K562 (cell line): Measurements from ENCODE around the gene BROX. TPM values are rescaled to one million over a fixed set of nuclear protein-coding genes. Genes with fewer than 3 reads are reported as not detected.

Experiments
- CAMTA2 ChIP-seq: fragments of 250-450 bp; sonication (Bioruptor Pico); conservative IDR thresholded peaks from 2 replicates; pipeline ENCODE4 v1.5.1; 2022
- ESRRB ChIP-seq: fragments of 250-450 bp; sonication (Bioruptor Pico); IDR thresholded peaks from 2 replicates; pipeline ENCODE4 v1.5.0; 2020; ENCODE audit warnings: mild to moderate bottlenecking, moderate library complexity, borderline replicate concordance
- HNRNPLL ChIP-seq: fragments of 200-400 bp; formaldehyde crosslinking; IDR thresholded peaks from 2 replicates; pipeline ENCODE4 v1.6.1; 2017; ENCODE audit warnings: low read length, low read depth, mild to moderate bottlenecking; ENCODE audit not compliant: poor library complexity, severe bottlenecking
- KDM2B ChIP-seq: fragments of 250-450 bp; sonication (Bioruptor Pico); IDR thresholded peaks from 2 replicates; pipeline ENCODE4 v1.8.0; 2021; ENCODE audit warnings: mild to moderate bottlenecking, moderate library complexity
- MTA3 ChIP-seq: fragments of 450-650 bp; formaldehyde crosslinking; IDR thresholded peaks from 2 replicates; pipeline ENCODE4 v1.6.1; 2017; ENCODE audit warnings: mild to moderate bottlenecking, borderline replicate concordance
- NFIC ChIP-seq: fragments of 450-650 bp; IDR thresholded peaks from 2 replicates; pipeline ENCODE4 v1.6.1; 2017; ENCODE audit warnings: mild to moderate bottlenecking, inconsistent platforms
- RUNX1 ChIP-seq: sonication (generic); IDR thresholded peaks from 2 replicates; pipeline ENCODE4 v1.6.1; 2016; ENCODE audit warnings: antibody characterized with exemption, low read depth
- SIN3A ChIP-seq, 2 experiments: fragments of 150-350 bp in 1 of 2; IDR thresholded peaks; 2 replicates each; pipeline ENCODE4 v1.6.1; 2011 to 2016; ENCODE audit warnings: borderline replicate concordance in 2 of 2, low read depth in 2 of 2, low read length in 2 of 2, mild to moderate bottlenecking in 2 of 2, moderate library complexity in 2 of 2; ENCODE audit not compliant: control insufficient read depth in 1 of 2
- STAT5A ChIP-seq: IDR thresholded peaks from 2 replicates; pipeline ENCODE4 v1.6.1; 2012; ENCODE audit warnings: low read length, inconsistent platforms, borderline replicate concordance
- ZNF354B ChIP-seq: fragments of 250-450 bp; sonication (Bioruptor Pico); IDR thresholded peaks from 2 replicates; pipeline ENCODE4 v1.4.0; 2020
- polyA plus RNA-seq, 8 experiments: library from polyadenylated mRNA; depleted of rRNA in 4 of 8; stranded (reverse) in 5 of 8; unstranded in 3 of 8; fragments of >200 nt; fragmentation: Nextera tagmentation in 2 of 8; fragmentation: Illumina TruSeq in 1 of 8; extraction: Ambion mirVana in 2 of 8; extraction: Trizol in 1 of 8; gene quantifications; 2 replicates each; pipeline versions ENCODE4 v1.2.1 to v1.2.3, GENCODE V29; 2011 to 2014; ENCODE audit warnings: inconsistent platforms in 1 of 8, missing spikeins in 1 of 8
- total RNA-seq, 7 experiments: library from RNA; depleted of rRNA in 6 of 7; stranded (reverse); fragments of >200 nt in 6 of 7; fragmentation: Illumina TruSeq in 2 of 7; extraction: Trizol in 2 of 7; gene quantifications; 2 replicates each; pipeline versions ENCODE4 v1.2.1 to v1.2.3, GENCODE V29; 2011 to 2021; ENCODE audit warnings: low replicate concordance in 1 of 7
- TF ChIP-seq, protein P1 (sequence below): fragments of 250-450 bp; sonication (Bioruptor Pico); IDR thresholded peaks from 2 replicates; pipeline ENCODE4 v1.4.0; 2020; ENCODE audit warnings: mild to moderate bottlenecking, moderate library complexity, borderline replicate concordance
- TF ChIP-seq, protein P2 (sequence below): fragments of 250-450 bp; sonication (Bioruptor Pico); IDR thresholded peaks from 2 replicates; pipeline ENCODE4 v1.8.0; 2022; ENCODE audit warnings: moderate library complexity, mild to moderate bottlenecking, inconsistent platforms
- TF ChIP-seq, protein P3 (sequence below), 2 experiments: fragments of 450-650 bp; IDR thresholded peaks; 2 replicates each; pipeline ENCODE4 v1.6.1; 2016

Gene BROX
- total and polyA plus RNA-seq, 9 of the 15 experiments (the other 6 are each of a cell fraction or from before 2014, with no cell fraction given), result 9.4 to 153 (median 45.1) TPM

DNA sequence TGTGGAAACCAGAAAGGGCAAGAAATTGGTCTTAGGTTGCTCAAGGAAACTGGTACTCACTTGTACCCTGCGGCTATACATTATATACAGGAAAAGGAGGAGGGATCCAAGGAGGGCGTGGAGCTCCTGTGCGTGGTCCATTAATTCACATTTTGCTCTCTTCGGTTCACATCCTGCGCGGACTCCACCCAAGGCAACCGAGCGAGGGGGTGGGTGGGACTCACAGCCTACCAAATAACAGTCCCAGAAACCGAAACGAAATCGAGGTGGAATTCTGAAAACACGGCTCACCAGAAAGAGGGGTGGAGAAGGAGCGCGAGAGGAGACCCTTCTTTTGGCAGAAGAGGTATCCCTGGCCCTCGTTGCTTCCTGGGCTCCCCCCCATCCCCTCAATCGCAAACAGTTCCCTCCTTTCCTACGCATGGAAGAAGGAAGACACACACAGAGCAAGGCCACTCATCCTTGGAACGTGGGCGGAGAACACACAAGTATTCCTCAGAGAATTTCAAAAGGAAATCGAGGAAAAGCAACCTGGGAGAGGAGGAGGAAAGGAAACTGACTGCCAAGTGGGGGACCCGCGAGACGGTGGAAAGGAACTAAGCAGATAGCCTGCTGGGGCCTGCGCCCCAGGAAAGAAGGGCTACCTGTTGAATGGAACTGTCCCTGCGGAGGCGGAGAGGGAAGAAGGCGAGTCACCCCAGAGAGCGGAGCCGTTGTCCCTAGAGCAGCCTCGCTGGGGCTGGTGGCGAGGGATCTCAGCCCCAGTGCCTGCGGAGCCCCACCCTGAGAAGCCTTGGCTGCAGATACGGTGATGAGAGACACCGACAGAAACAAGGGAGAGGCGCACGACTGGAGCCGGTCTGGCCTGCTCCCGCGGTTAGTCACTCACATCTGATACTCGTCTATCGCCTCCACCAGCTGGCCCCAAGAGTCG, 778 bp upstream of the BROX start (continued):
- TF ChIP-seq, protein P1, sequence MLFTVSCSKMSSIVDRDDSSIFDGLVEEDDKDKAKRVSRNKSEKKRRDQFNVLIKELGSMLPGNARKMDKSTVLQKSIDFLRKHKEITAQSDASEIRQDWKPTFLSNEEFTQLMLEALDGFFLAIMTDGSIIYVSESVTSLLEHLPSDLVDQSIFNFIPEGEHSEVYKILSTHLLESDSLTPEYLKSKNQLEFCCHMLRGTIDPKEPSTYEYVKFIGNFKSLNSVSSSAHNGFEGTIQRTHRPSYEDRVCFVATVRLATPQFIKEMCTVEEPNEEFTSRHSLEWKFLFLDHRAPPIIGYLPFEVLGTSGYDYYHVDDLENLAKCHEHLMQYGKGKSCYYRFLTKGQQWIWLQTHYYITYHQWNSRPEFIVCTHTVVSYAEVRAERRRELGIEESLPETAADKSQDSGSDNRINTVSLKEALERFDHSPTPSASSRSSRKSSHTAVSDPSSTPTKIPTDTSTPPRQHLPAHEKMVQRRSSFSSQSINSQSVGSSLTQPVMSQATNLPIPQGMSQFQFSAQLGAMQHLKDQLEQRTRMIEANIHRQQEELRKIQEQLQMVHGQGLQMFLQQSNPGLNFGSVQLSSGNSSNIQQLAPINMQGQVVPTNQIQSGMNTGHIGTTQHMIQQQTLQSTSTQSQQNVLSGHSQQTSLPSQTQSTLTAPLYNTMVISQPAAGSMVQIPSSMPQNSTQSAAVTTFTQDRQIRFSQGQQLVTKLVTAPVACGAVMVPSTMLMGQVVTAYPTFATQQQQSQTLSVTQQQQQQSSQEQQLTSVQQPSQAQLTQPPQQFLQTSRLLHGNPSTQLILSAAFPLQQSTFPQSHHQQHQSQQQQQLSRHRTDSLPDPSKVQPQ (CRISPR knock-in tag), result 0 out of 2 replicates have a peak, but pooled peaks have one; percentile 40
- TF ChIP-seq ZNF354B (CRISPR knock-in tag) (no peak), STAT5A (peak; percentile 45; the same call in 1 of the 2 replicates), HNRNPLL (no peak), MTA3 (peak; percentile 20; the same call in 1 of the 2 replicates), ESRRB (CRISPR knock-in tag) (no peak), CAMTA2 (CRISPR knock-in tag) (no peak), RUNX1 (peak; percentile 63; the same call in 1 of the 2 replicates), SIN3A (IDR thresholded peaks at IDR 0.05; ENCODE audit: borderline replicate concordance in 2 of 2, control insufficient read depth in 1 of 2, low read depth in 2 of 2, low read length in 2 of 2) (peak in 1 of 2 experiments; percentile 69; a peak in 1 of 4 replicates), KDM2B (peak; percentile 21; the same call in 1 of the 2 replicates), NFIC (peak; percentile 77)
- TF ChIP-seq, protein P2, sequence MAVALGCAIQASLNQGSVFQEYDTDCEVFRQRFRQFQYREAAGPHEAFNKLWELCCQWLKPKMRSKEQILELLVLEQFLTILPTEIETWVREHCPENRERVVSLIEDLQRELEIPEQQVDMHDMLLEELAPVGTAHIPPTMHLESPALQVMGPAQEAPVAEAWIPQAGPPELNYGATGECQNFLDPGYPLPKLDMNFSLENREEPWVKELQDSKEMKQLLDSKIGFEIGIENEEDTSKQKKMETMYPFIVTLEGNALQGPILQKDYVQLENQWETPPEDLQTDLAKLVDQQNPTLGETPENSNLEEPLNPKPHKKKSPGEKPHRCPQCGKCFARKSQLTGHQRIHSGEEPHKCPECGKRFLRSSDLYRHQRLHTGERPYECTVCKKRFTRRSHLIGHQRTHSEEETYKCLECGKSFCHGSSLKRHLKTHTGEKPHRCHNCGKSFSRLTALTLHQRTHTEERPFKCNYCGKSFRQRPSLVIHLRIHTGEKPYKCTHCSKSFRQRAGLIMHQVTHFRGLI (CRISPR knock-in tag), result no peak
- TF ChIP-seq, protein P3, sequence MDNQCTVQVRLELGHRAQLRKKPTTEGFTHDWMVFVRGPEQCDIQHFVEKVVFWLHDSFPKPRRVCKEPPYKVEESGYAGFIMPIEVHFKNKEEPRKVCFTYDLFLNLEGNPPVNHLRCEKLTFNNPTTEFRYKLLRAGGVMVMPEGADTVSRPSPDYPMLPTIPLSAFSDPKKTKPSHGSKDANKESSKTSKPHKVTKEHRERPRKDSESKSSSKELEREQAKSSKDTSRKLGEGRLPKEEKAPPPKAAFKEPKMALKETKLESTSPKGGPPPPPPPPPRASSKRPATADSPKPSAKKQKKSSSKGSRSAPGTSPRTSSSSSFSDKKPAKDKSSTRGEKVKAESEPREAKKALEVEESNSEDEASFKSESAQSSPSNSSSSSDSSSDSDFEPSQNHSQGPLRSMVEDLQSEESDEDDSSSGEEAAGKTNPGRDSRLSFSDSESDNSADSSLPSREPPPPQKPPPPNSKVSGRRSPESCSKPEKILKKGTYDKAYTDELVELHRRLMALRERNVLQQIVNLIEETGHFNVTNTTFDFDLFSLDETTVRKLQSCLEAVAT (IDR thresholded peaks at IDR 0.05), result peak in 1 of 2 experiments; percentile 86; a peak in 2 of 4 replicates
